ENCODE measurements around the gene RAB35. TPM values are rescaled to one million over a fixed set of nuclear protein-coding genes. Genes with fewer than 3 reads are reported as not detected.

RAB35 gene
- total RNA-seq, result 29.3 and 32.8 TPM in 2 replicates

- no peak for DNase-seq (ENCODE audit: low read depth)
- no peaks in the 10 kb centered on the region for H3K27me3 ChIP-seq (ENCODE audit: control insufficient read depth, insufficient read depth, low read length)
- TF ChIP-seq CTCF (IDR thresholded peaks at IDR 0.05; ENCODE audit: insufficient read depth, low read length, poor library complexity, severe bottlenecking), result no peak
- H3K4me3 ChIP-seq (ENCODE audit: low read depth, low read length), result peak within 1 kb of the TSS; percentile 61
- no peaks in the 10 kb centered on the region for H3K36me3 ChIP-seq (ENCODE audit: control insufficient read depth, insufficient read depth, low read length)
These were observed at the start of gene RAB35 for GRCh38 chr12:120116441-120116791. TSS of gene RAB35 (minus strand) at chr12:120116753. CDS start at chr12:120116650, 103 bp downstream.

- Histone ChIP-seq H3K4me3 (ENCODE audit: low read depth, low read length) (no peak overlapping the region), H3K27me3 (ENCODE audit: control insufficient read depth, insufficient read depth, low read length) (no peaks in the 10 kb centered on the region), H3K36me3 (ENCODE audit: control insufficient read depth, insufficient read depth, low read length) (peaks cover 1% of the 10 kb centered on the region)
- no peak for DNase-seq (ENCODE audit: low read depth)
- no peak for TF ChIP-seq CTCF (IDR thresholded peaks at IDR 0.05; ENCODE audit: insufficient read depth, low read length, poor library complexity, severe bottlenecking)
These were observed 47.7 kb upstream of the RAB35 start for GRCh38 chr12:120164293-120164692.

DNA sequence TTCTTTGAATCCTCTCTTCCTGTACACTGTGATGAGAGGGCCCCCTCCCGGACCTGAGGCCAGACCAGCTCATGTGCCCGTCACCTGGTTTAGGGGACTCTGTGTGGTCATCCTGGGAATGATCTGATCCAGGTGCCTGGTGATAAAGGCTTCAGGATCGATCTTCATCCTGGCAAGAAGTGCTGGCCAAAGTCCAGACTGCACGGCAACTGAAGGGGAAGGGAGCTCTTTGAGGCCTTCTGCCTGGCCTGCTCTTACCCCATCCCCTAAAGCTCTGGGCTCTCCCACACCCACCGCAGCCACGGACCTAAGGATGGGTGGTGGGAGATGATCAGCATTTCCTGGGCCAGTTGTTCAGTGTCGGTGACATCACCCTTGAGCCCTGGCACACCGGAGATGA is 46.2 kb upstream of the RAB35 start:
- Histone ChIP-seq H3K27me3 (ENCODE audit: control insufficient read depth, insufficient read depth, low read length) (no peaks in the 10 kb centered on the region), H3K36me3 (ENCODE audit: control insufficient read depth, insufficient read depth, low read length) (no peaks in the 10 kb centered on the region), H3K4me3 (ENCODE audit: low read depth, low read length) (no peak overlapping the region)
- no peak for DNase-seq (ENCODE audit: low read depth)
- TF ChIP-seq CTCF (IDR thresholded peaks at IDR 0.05; ENCODE audit: insufficient read depth, low read length, poor library complexity, severe bottlenecking), result no peak

DNA sequence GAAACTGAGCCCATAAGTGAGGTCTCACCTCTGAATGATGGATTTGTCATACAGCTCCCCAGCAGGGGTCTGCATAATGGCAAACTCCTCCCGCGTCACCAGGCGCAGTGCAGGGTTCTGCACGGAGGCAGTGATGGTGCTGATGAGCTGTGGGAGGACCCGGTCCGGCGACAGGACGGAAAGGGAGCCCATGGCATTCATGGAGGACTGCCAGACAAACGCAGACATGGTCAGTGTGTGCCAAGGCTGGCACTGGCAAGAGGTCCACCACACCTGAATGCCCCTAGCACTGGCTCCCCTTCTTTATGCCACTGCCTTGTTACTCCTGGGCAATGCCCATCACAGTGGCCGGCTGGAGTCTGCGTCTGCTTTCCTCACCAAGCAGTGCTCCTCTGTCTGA is 45.3 kb upstream of the RAB35 start:
- no peak for TF ChIP-seq CTCF (IDR thresholded peaks at IDR 0.05; ENCODE audit: insufficient read depth, low read length, poor library complexity, severe bottlenecking)
- DNase-seq (ENCODE audit: low read depth), result no peak
- no peak overlapping the region for H3K4me3 ChIP-seq (ENCODE audit: low read depth, low read length)
- no peaks in the 10 kb centered on the region for H3K27me3 ChIP-seq (ENCODE audit: control insufficient read depth, insufficient read depth, low read length)
- no peaks in the 10 kb centered on the region for H3K36me3 ChIP-seq (ENCODE audit: control insufficient read depth, insufficient read depth, low read length)

DNA sequence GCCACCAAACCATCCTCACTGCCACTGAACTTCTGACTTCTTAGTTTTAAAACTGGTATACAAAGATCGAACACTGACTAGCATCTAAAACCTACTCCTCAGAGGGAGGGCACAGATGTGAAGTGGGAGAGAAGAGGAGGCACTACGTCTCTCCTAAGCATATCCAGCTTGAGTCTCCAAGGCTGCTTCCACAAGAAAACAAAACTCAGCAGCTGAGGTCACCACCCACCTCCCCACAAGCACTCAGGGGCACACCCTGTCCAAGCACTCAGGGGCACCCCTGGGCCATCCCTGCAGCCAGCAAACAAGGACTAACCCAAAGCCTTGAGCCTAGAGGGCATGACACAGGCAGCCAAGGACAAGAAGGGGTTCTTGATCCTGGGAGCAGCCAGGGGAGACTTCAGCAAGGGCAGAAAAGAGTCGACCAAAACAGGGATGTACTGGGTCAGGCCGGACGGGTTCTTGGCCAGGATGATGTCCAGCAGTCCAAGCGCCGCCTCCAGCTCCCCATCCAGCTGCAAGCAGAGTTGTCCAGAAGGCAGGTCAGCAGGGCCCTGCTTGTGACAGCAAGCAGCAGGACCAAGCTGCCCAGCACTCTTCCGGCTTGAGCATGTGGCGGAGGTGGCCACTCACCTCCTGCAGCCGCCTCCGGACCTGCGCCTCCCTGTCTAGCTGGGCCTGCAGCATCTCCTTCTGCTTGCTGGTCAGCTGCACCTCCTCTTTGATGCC is 43.1 kb upstream of the RAB35 start:
- Histone ChIP-seq H3K27me3 (ENCODE audit: control insufficient read depth, insufficient read depth, low read length) (no peaks in the 10 kb centered on the region), H3K36me3 (ENCODE audit: control insufficient read depth, insufficient read depth, low read length) (peaks cover 4% of the 10 kb centered on the region), H3K4me3 (ENCODE audit: low read depth, low read length) (no peak overlapping the region)
- TF ChIP-seq CTCF (IDR thresholded peaks at IDR 0.05; ENCODE audit: insufficient read depth, low read length, poor library complexity, severe bottlenecking), result no peak
- DNase-seq (ENCODE audit: low read depth), result no peak

DNA sequence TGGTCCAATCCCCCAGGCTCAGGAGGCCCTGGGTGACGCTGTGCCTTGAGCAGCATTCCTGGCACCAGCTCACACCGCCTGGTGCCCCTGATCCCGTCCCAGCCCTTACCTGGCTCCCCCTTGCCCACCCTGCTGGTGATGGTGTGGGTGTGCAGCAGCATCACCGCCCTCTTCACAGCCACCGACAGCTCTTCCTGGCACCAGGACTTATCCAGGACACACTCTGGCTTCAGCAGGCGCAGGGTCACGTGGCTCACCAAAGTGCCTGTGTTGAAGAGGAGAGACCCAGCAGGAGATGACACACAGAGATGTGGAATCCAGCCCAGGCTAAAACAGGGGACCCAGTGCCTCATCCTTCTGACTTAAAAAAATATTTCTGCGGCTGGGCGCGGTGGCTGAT is 41.8 kb upstream of the RAB35 start:
- no peak for DNase-seq (ENCODE audit: low read depth)
- TF ChIP-seq CTCF (IDR thresholded peaks at IDR 0.05; ENCODE audit: insufficient read depth, low read length, poor library complexity, severe bottlenecking), result no peak
- peaks cover 4% of the 10 kb centered on the region for H3K36me3 ChIP-seq (ENCODE audit: control insufficient read depth, insufficient read depth, low read length)
- no peaks in the 10 kb centered on the region for H3K27me3 ChIP-seq (ENCODE audit: control insufficient read depth, insufficient read depth, low read length)
- H3K4me3 ChIP-seq (ENCODE audit: low read depth, low read length), result no peak overlapping the region
